ENCODE measurements around the gene KCTD7. TPM values are rescaled to one million over a fixed set of nuclear protein-coding genes. Genes with fewer than 3 reads are reported as not detected.
"Not testable (repeated sequence)": the region's sequence is repeated elsewhere in the genome, so short reads cannot be mapped to it uniquely, and the experiment has no call there.

Gene KCTD7
- total RNA-seq, 3 donors from 2014 or later, result 13.4 to 25.4 (median 18.0) TPM

DNA sequence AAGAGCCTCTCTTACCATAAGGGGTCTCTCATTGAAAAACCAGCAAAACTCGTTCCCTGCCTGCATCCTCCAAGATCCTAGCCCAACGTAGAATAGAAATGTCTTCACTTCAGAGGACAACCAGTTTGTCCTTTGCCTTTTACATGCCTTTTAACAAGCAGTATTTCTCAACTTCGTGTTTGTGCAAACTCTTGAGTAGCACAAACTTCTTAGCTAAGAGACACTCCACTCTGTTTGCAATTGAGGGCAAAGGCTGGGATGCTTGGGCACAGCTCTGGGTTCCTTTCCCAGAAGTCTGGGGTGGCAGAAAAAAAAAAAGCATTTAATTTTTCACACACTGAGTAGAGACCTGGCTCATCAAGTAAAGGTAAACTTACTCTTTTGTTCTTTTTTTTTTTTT, 19.5 kb upstream of the KCTD7 start:
- no peak for TF ChIP-seq POLR2AphosphoS5 (IDR thresholded peaks at IDR 0.05)
- TF ChIP-seq, protein P1, sequence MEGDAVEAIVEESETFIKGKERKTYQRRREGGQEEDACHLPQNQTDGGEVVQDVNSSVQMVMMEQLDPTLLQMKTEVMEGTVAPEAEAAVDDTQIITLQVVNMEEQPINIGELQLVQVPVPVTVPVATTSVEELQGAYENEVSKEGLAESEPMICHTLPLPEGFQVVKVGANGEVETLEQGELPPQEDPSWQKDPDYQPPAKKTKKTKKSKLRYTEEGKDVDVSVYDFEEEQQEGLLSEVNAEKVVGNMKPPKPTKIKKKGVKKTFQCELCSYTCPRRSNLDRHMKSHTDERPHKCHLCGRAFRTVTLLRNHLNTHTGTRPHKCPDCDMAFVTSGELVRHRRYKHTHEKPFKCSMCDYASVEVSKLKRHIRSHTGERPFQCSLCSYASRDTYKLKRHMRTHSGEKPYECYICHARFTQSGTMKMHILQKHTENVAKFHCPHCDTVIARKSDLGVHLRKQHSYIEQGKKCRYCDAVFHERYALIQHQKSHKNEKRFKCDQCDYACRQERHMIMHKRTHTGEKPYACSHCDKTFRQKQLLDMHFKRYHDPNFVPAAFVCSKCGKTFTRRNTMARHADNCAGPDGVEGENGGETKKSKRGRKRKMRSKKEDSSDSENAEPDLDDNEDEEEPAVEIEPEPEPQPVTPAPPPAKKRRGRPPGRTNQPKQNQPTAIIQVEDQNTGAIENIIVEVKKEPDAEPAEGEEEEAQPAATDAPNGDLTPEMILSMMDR (IDR thresholded peaks at IDR 0.05), result no peak
- TF ChIP-seq POLR2A (IDR thresholded peaks at IDR 0.05), result no peak
- Histone ChIP-seq H3K27me3 (no peaks in the 10 kb centered on the region), H3K36me3 (no peaks in the 10 kb centered on the region), H3K27ac (no peak overlapping the region), H3K9me3 (no peaks in the 10 kb centered on the region), H3K4me1 (no peaks in the 10 kb centered on the region), H3K4me3 (no peak overlapping the region)
- intact Hi-C loops (cut with DNase I; ENCODE audit: low total_unique reads), result no loop called here
- no peak for DNase-seq (ENCODE audit: low spot score in 2 of 2)

- H3K27ac ChIP-seq; DNase-seq (ENCODE audit: low spot score in 2 of 2); intact Hi-C loops (cut with DNase I; ENCODE audit: low total_unique reads); H3K27me3 ChIP-seq; H3K36me3 ChIP-seq; H3K9me3 ChIP-seq; H3K4me3 ChIP-seq; H3K4me1 ChIP-seq: not testable (repeated sequence)
Measured at GRCh38 chr7:66614596-66614995, 14.1 kb upstream of the KCTD7 start.

DNA sequence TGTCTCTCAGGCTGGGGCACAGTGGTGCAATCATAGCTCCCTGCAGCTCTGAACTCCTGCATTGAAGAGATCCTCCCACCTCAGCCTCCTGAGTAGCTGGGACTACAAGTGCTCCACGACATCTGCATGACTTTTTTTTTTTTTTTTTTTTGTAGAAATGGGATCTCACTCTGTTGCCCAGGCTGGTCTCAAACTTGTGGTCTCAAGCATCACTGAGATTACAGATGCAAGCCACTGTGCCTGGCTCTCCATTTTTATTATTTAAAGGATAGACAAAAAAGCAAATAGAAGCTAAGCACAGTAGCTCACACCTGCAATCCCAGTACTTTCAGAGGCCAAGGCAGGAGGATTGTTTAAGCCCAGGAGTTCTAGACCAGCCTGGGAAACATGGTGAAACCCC, 13.0 kb upstream of the KCTD7 start:
- no peaks in the 10 kb centered on the region for H3K27me3 ChIP-seq
- TF ChIP-seq, protein P1 (IDR thresholded peaks at IDR 0.05), result no peak
- TF ChIP-seq POLR2A (IDR thresholded peaks at IDR 0.05), result no peak
- no peak for TF ChIP-seq POLR2AphosphoS5 (IDR thresholded peaks at IDR 0.05)
- no peaks in the 10 kb centered on the region for H3K36me3 ChIP-seq
- no peaks in the 10 kb centered on the region for H3K4me1 ChIP-seq
- intact Hi-C loops (cut with DNase I; ENCODE audit: low total_unique reads), result no loop called here
- no peak overlapping the region for H3K27ac ChIP-seq
- no peak for DNase-seq (ENCODE audit: low spot score in 2 of 2)
- H3K4me3 ChIP-seq, result no peak overlapping the region
- H3K9me3 ChIP-seq, result no peaks in the 10 kb centered on the region

GRCh38 chr7:66617295-66617694, 11.4 kb upstream of the KCTD7 start:
- TF ChIP-seq POLR2AphosphoS5 (IDR thresholded peaks at IDR 0.05), result no peak
- TF ChIP-seq POLR2A (IDR thresholded peaks at IDR 0.05), result no peak
- TF ChIP-seq, protein P1 (IDR thresholded peaks at IDR 0.05), result no peak
- Histone ChIP-seq H3K4me3 (no peak overlapping the region), H3K9me3 (no peaks in the 10 kb centered on the region), H3K27me3 (no peaks in the 10 kb centered on the region), H3K27ac (no peak overlapping the region), H3K4me1 (no peaks in the 10 kb centered on the region), H3K36me3 (no peaks in the 10 kb centered on the region)
- no peak for DNase-seq (ENCODE audit: low spot score in 2 of 2)
- intact Hi-C loops (cut with DNase I; ENCODE audit: low total_unique reads), result no loop called here

DNA sequence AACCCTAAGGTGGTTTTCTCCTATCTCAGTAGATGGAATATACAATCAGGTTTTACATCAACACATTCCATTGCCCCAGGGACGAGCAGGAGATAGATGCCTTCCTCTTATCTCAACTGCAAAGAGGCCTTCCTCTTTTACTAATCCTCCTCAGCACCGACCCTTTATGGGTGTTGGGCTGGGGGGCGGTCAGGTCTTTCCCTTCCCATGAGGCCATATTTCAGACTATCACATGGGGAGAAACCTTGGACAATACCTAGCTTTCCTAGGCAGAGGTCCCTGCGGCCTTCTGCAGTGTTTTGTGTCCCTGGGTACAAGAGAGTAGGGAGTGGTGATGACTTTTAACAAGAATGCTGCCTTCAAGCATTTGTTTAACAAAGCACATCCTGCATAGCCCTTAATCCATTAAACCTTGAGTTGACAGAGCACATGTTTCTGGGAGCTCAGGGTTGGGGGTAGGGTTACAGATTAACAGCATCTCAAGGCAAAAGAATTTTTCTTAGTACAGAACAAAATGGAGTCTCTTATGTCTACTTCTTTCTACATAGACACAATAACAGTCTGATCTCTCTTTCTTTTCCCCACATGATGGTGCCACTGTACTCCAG, 9.2 kb upstream of the KCTD7 start:
- DNase-seq (ENCODE audit: low spot score in 2 of 2); H3K36me3 ChIP-seq; H3K27ac ChIP-seq; H3K9me3 ChIP-seq; H3K4me3 ChIP-seq; H3K27me3 ChIP-seq; H3K4me1 ChIP-seq; intact Hi-C loops (cut with DNase I; ENCODE audit: low total_unique reads): not testable (repeated sequence)

DNA sequence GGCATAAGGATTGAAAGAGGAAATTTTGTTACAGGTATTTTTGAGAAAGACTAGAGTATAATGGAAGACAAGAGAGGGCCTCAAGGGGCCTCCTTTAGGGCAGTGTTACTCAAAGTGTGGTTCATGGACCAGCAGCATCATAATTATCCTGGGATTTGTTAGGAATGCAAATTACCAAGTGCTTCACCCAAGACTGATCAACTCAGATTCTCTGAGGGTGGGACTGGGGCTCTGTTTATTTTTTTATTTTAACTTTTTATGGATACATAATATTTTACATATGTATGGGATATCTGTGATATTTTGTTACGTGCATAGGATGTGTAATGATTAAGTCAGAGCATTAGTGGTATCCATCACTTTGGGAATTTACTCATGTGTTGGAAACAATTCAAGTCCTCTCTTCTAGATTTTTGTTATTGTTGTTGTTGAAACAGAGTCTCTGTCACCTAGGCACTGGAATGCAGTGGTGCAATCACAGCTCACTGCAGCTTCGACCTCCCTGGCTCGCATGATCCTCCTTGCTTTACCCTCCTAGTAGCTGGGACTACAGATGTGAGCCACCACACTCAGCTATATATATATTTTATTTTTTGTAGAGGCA, 2.2 kb upstream of the KCTD7 start:
- H3K4me3 ChIP-seq, result no peak overlapping the region
- H3K27me3 ChIP-seq, result no peaks in the 10 kb centered on the region
- TF ChIP-seq, protein P1 (IDR thresholded peaks at IDR 0.05), result no peak
- TF ChIP-seq POLR2A (IDR thresholded peaks at IDR 0.05) (no peak), POLR2AphosphoS5 (IDR thresholded peaks at IDR 0.05) (no peak)
- no peaks in the 10 kb centered on the region for H3K4me1 ChIP-seq
- no peaks in the 10 kb centered on the region for H3K9me3 ChIP-seq
- no peaks in the 10 kb centered on the region for H3K36me3 ChIP-seq
- intact Hi-C loops (cut with DNase I; ENCODE audit: low total_unique reads), result no loop called here
- no peak overlapping the region for H3K27ac ChIP-seq
- no peak for DNase-seq (ENCODE audit: low spot score in 2 of 2)

Data from breast epithelium (tissue), 4 donors.